HG03060 (cell line): Measurements from ENCODE around the gene PLA2G2A.
"Not testable (repeated sequence)": the region's sequence is repeated elsewhere in the genome, so short reads cannot be mapped to it uniquely, and the experiment has no call there.

Experiments used
- ATAC-seq: cut with Tn5 transposase; IDR thresholded peaks from one replicate; pipeline ENCODE4 v1.9.1; 2021; ENCODE audit warnings: low read depth, moderate number of reproducible peaks; ENCODE audit not compliant: unreplicated experiment

Gene PLA2G2A

GRCh38 chr1:19934336-19934735 lies 45.1 kb downstream of the PLA2G2A start:
- ATAC-seq = no peak

GRCh38 chr1:19932866-19933265 lies 46.6 kb downstream of the PLA2G2A start:
- ATAC-seq = no peak

- ATAC-seq = not testable (repeated sequence)
Measured at GRCh38 chr1:19927130-19927421, 52.3 kb downstream of the PLA2G2A start.

GRCh38 chr1:19926296-19927129 lies 52.9 kb downstream of the PLA2G2A start:
- ATAC-seq = no peak
